HG02981 (cell line): Measurements from ENCODE around the gene PIGQ.

ENCODE experiments used
- ATAC-seq: cut with Tn5 transposase; IDR thresholded peaks from one replicate; pipeline ENCODE4 v1.9.1; 2021; ENCODE audit warnings: mild to moderate bottlenecking, moderate library complexity; ENCODE audit not compliant: unreplicated experiment

Gene PIGQ

GRCh38 chr16:566475-567372 is 3.0 kb upstream of the PIGQ start, which contains the start of gene NHLRC4:
TSS of gene NHLRC4 (plus strand) at chr16:567005. CDS start at chr16:568048, 1,043 bp downstream.
- no peak for ATAC-seq

DNA sequence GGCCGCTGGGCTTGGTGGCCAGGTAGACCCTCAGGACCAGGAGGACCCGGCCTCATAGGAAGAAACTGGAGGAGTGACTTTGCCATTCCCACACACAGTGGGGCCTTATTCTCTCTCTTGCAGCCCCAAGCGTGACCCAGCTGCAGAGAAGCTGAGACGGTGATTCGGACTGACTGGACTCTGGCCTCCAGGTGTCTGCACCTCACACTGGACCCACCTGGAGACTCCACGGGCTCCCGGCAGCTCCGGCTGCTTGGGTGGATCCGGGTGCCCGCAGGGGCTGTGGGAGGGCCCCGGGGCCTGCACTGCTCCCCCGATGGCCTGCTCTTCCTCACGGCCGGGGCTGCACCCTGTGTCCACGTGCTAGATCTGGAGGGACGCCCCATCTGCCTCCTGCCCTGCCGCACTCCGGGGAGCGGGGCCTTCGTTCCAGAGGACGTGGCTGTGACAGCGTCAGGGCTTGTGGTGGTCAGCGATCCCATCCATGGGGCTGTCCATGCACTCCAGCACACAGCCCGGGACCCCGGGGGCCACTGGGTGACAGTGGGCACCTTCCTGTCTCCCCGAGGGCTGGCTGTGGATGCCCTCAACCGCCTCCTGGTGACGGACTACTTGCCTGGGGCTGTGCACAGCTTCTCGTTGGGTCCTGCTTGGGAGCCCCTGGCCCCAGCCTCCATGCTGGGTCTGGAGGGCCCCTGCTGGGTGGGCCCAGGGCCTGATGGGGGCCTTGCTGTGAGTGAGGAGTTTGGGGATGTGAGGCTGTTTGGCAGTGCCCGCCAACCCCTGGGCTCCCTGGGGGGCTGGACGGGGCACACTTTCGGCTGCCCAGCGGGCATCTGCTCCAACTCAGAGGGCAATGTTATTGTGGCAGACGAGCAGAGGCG is 2.2 kb upstream of the PIGQ start:
- ATAC-seq: no peak

DNA sequence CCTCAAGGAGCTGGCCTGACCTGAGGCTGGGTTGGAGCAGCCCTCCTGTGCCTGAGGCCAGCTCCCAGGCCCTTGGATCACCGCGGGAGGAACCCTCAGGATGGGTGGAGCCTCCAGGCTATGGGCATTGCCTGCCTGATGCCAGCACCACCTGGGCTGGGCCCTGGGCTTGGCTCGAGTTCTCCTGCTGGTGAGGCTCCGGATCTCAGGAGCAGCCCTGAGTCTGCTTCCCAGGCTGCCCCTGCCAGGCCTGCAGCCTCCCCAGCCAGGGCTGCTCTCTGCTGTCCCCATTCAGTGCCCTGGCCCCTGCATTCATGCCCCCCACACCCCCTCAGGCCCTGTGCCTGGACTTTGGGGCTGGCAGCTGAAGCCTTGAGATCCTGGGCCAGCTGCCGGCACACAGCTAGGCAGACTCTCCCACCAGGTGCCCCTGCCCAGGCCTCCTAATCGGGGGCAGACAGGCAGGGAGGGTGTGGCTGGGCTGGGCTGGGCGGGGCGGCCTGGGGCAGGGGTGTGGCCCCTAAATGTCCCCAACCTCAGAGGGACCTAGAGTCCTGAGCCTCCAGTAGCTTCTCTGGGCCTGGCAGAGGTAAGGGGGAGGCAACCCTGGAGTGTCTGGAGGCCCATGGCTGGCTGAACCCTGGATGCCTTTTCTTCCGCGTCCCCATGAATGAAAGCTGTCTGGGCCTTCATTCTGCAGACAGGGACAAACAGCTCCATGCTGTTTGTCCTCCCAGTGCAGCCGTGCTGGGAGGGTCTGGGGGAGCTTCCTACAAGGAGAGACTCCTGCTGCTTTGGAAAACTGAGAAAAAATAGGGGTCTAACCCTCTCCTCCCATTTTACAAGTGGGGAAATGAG is 1.1 kb upstream of the PIGQ start:
- no peak for ATAC-seq

- no peak for ATAC-seq
Measured at GRCh38 chr16:572865-573650, 3.3 kb downstream of the PIGQ start.

GRCh38 chr16:574021-574760 is 4.4 kb downstream of the PIGQ start:
- ATAC-seq: no peak

- ATAC-seq: no peak
Measured at GRCh38 chr16:575354-576196, 5.8 kb downstream of the PIGQ start.

DNA sequence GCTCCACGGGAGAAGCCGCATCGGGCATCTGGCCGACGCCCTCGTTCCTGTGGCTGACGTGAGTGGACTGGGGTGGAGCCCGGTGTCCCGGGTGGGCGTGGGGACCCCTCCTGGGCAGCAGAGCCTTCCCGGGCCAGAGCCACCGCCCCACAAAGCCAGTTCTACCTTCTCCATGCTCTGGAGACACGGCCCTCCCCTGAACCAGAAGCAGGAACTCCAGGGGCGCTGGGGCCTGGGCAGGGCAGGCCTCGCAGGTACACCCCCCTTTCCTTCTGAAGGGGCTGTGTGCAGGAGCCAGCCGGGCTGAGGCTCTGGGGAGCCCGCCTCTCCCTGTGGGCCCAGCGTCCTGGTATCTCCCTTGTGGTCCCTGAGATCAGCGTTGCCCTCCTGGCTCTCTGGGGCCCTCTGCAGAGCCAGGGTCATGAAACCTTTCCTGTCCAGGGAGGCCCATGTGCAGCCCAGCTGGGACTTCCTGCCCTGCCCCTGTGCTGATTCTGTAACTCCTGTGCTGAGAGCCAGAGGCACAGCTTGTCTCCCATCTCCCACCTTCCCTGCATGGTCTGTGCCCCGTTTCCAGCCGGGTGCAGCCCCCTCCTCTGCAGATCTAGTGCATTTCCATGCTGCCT is 6.5 kb downstream of the PIGQ start:
- ATAC-seq: no peak

DNA sequence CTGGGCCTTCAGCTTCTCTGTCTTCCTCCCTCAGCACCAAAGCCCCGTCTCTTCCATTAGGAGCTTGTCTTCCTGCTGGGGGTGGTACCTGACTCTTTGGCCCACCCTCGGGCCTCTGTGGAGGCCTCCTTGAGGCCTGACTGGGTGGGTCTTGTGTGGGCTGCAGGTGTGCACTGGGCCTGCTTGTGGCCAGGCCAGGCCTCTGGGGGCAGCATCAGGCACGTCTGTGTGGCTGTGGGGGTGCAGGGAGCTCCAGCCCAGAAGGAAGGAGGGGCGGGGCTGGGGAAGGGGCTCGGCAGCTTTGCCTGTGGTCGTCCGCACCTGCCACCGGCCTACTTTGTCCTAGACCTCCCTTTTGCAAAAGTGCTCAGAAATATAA is 7.0 kb downstream of the PIGQ start:
- ATAC-seq: no peak

- no peak for ATAC-seq
Measured at GRCh38 chr16:577796-578195, 8.0 kb downstream of the PIGQ start.

DNA sequence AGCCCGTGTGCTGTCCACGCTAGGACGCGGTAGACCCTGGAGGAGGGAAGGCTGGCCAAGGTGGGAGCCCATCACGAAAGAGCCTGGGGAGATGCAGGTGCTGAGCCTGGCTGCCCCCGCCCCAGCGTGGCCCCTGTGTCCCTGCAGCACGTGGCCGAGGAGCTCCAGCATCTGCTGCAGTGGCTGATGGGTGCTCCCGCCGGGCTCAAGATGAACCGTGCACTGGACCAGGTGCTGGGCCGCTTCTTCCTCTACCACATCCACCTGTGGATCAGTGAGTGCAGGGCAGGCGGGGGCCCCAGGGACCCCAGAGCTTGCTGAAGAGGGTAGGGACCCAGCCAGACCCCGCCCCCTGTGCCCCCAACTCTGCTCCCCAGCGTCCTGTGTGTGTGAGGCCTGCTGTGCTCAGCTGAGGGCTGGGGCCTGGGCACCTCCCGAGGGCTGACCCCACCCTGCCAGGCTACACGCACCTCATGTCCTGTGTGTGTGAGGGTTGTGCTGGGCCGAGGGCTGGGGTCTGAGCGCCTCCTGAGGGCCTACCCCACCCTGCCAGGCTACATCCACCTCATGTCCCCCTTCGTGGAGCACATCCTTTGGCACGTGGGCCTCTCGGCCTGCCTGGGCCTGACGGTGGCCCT is 8.6 kb downstream of the PIGQ start:
- ATAC-seq: no peak

GRCh38 chr16:578870-579405 is 9.2 kb downstream of the PIGQ start:
- no peak for ATAC-seq

GRCh38 chr16:580141-580945 is 10.6 kb downstream of the PIGQ start:
- no peak for ATAC-seq

DNA sequence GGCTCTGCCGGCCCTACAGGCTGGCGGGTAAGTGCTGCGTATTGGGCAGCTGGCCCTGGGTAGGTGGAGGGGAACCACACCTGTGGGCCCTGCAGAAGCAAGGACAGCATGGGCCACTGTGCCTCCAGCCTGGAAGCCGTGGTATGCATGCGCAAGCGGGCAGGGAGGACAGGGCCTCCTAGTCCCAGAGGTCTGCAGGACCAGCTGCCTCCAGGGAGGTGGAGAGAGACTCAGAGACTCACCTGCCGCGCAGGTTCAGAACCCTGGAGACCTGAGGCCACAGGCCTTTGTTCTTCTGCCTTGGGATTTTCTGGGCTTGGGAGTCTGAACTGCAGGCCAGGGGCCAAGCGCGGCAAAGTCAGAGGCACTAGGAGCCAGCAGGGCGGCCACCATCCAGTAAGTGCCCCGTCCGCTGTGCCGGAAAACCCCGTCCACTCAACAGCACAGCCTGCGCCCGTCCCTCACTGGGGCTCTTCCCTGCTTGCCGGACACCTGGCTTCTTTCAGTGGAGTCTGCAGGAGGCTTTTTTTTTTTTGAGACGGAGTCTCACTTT is 11.3 kb downstream of the PIGQ start:
- no peak for ATAC-seq

DNA sequence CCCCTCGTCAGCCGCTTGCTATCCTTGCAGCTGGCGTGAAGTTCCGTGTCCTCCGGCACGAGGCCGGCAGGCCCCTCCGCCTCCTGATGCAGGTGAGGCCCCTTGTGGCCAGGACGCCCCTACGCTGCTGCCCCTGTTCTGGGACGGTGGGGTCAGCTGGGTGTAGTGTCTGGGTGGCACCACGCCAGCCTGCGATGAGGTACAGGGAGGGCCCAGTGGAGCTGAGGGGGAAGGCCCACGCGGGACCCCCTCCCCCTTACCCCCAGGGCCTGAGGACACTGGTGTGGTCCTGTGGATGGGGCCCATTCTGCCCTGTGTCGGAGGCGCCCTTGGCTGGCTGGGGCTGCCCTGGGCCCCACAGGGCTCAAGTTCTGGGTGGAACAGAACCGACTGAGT is 12.4 kb downstream of the PIGQ start:
- ATAC-seq: no peak

- no peak for ATAC-seq
Measured at GRCh38 chr16:582614-583331, 13.0 kb downstream of the PIGQ start.

- no peak for ATAC-seq
Measured at GRCh38 chr16:583470-583814, 13.7 kb downstream of the PIGQ start.
